ENCODE measurements around the gene ZC3HAV1L. TPM values are rescaled to one million over a fixed set of nuclear protein-coding genes. Genes with fewer than 3 reads are reported as not detected.

Gene ZC3HAV1L
- total RNA-seq, 2 experiments from 2014 or later, result 12.9 to 13.4 TPM

Other genes starting within 250 kb of the ZC3HAV1L start
- not detected for gene TMEM213, start 238.0 kb downstream of the ZC3HAV1L start, total RNA-seq
- not detected for gene ATP6V0A4, start 237.8 kb downstream of the ZC3HAV1L start, total RNA-seq
- gene KIAA1549, start 54.7 kb downstream of the ZC3HAV1L start, total RNA-seq, result 1 to 10 TPM; 1.7 to 2.2 TPM
- 100 to 1,000 TPM; 117 to 118 TPM for gene ZC3HAV1, start 73.7 kb upstream of the ZC3HAV1L start, total RNA-seq
- gene UBN2, start 195.2 kb upstream of the ZC3HAV1L start, total RNA-seq, result 1 to 10 TPM; 8.8 to 9.4 TPM